ENCODE measurements around the gene WAPL. TPM values are rescaled to one million over a fixed set of nuclear protein-coding genes. Genes with fewer than 3 reads are reported as not detected.

WAPL gene
- total and polyA plus RNA-seq, 7 donors = 15.0 to 44.2 (median 33.8) TPM

GRCh38 chr10:86451604-86451960 is 70.0 kb downstream of the WAPL start:
- no peak overlapping the region for H3K4me3 ChIP-seq
- TF ChIP-seq CTCF (IDR thresholded peaks at IDR 0.05) = no peak
- TF ChIP-seq POLR2AphosphoS5 (IDR thresholded peaks at IDR 0.05) = no peak
- peaks cover 12 to 84% (median 22%) of the 10 kb centered on the region in 4 donors for H3K36me3 ChIP-seq
- peaks cover 0 to 8% (median 0%) of the 10 kb centered on the region in 4 donors for H3K4me1 ChIP-seq
- H3K9me3 ChIP-seq = no peaks in the 10 kb centered on the region
- H3K27me3 ChIP-seq = no peaks in the 10 kb centered on the region
- H3K27ac ChIP-seq = no peak overlapping the region
- DNase-seq = no peak
- WGBS, 2 donors = 89 to 95% methylated on average over 4 of the region's 4 CpGs
- intact Hi-C loops (cut with DNase I) = no loop called here

- Histone ChIP-seq H3K4me1 (peaks cover 0 to 10% (median 0%) of the 10 kb centered on the region in 4 donors), H3K27ac (no peak overlapping the region), H3K36me3 (peaks cover 12 to 86% (median 22%) of the 10 kb centered on the region in 4 donors), H3K9me3 (no peaks in the 10 kb centered on the region), H3K4me3 (no peak overlapping the region), H3K27me3 (no peaks in the 10 kb centered on the region)
- no peak for TF ChIP-seq POLR2A (IDR thresholded peaks at IDR 0.05)
- DNase-seq = no peak
- WGBS, 2 donors = 63 to 85% methylated on average over 7 of the region's 7 CpGs
- intact Hi-C loops (cut with DNase I) = no loop called here
Observed at GRCh38 chr10:86450806-86451603, 70.6 kb downstream of the WAPL start.

GRCh38 chr10:86449926-86450558 is 71.5 kb downstream of the WAPL start:
- H3K4me1 ChIP-seq = peaks cover 0 to 10% (median 0%) of the 10 kb centered on the region in 4 donors
- peaks cover 17 to 92% (median 24%) of the 10 kb centered on the region in 4 donors for H3K36me3 ChIP-seq

GRCh38 chr10:86447432-86447831 is 74.2 kb downstream of the WAPL start:
- H3K27me3 ChIP-seq = no peaks in the 10 kb centered on the region
- H3K4me3 ChIP-seq = no peak overlapping the region
- TF ChIP-seq EP300 (IDR thresholded peaks at IDR 0.05) (no peak), POLR2A (IDR thresholded peaks at IDR 0.05) (no peak), POLR2AphosphoS5 (IDR thresholded peaks at IDR 0.05) (no peak), CTCF (IDR thresholded peaks at IDR 0.05) (no peak)
- WGBS, 2 donors = 98 to 100% methylated on average over 1 of the region's 1 CpG
- no peaks in the 10 kb centered on the region for H3K9me3 ChIP-seq
- peaks cover 0 to 10% (median 5%) of the 10 kb centered on the region in 4 donors for H3K4me1 ChIP-seq
- peaks cover 11 to 92% (median 17%) of the 10 kb centered on the region in 4 donors for H3K36me3 ChIP-seq
- intact Hi-C loops (cut with DNase I) = no loop called here
- DNase-seq = no peak
- no peak overlapping the region for H3K27ac ChIP-seq

More at GRCh38 chr10:86449926-86450558, 71.5 kb downstream of the WAPL start:
- no peak for TF ChIP-seq POLR2AphosphoS5 (IDR thresholded peaks at IDR 0.05)
- no peak for TF ChIP-seq CTCF (IDR thresholded peaks at IDR 0.05)
- no peak for TF ChIP-seq EP300 (IDR thresholded peaks at IDR 0.05)
- no peak for TF ChIP-seq POLR2A (IDR thresholded peaks at IDR 0.05)
- Histone ChIP-seq H3K9me3 (no peaks in the 10 kb centered on the region), H3K27ac (no peak overlapping the region), H3K4me3 (no peak overlapping the region), H3K27me3 (no peaks in the 10 kb centered on the region)
- DNase-seq = no peak
- intact Hi-C loops (cut with DNase I) = no loop called here
- 83 to 94% methylated on average over 7 of the region's 7 CpGs for WGBS, 2 donors

GRCh38 chr10:86446987-86447386 is 74.6 kb downstream of the WAPL start:
- Histone ChIP-seq H3K36me3 (peaks cover 6 to 92% (median 14%) of the 10 kb centered on the region in 4 donors), H3K4me1 (peaks cover 0 to 10% (median 5%) of the 10 kb centered on the region in 4 donors), H3K9me3 (no peaks in the 10 kb centered on the region), H3K27me3 (no peaks in the 10 kb centered on the region), H3K4me3 (no peak overlapping the region), H3K27ac (no peak overlapping the region)
- intact Hi-C loops (cut with DNase I) = no loop called here
- no peak for DNase-seq
- TF ChIP-seq POLR2AphosphoS5 (IDR thresholded peaks at IDR 0.05) (no peak), CTCF (IDR thresholded peaks at IDR 0.05) (no peak)
- WGBS, 2 donors = 79 to 81% methylated on average over 1 of the region's 1 CpG

Measured in sigmoid colon (tissue), 7 donors.